Endothelial cell of umbilical vein (primary cell): ENCODE measurements around the gene KMT5B. TPM values are rescaled to one million over a fixed set of nuclear protein-coding genes. Genes with fewer than 3 reads are reported as not detected.

Source experiments
- BruUV-seq: library from RNA; stranded (reverse); fragments of 400-500 nt; replicated peaks from 2 replicates; lab custom pipeline; 2021; lab: Mats Ljungman, UMichigan
- CTCF ChIA-PET: fragments of 300-600, 350-600 bp; sonication (Branson Sonifier 250); formaldehyde crosslinking; loops from one replicate; lab custom pipeline; 2021; ENCODE audit warnings: antibody characterized with exemption, inconsistent platforms; lab: Charles Lee
- POLR2A ChIA-PET: fragments of 300-600, 350-600 bp; sonication (Branson Sonifier 250); formaldehyde crosslinking; loops from one replicate; lab custom pipeline; 2021; ENCODE audit warnings: antibody characterized with exemption, inconsistent platforms; lab: Charles Lee
- DNase-seq: peaks from one replicate; pipeline ENCODE4 v3.0.0-alpha.2; 2011; ENCODE audit warnings: low read depth, low spot score
- FAIRE-seq: peaks from 2 replicates; lab custom pipeline; 2011; peaks lifted over from hg19 to GRCh38; lab: Jason Lieb, UNC
- H2AFZ ChIP-seq: 2 replicates; pipeline ENCODE4 v1.6.0; 2012; ENCODE audit warnings: low read depth, low read length, control low read depth, inconsistent platforms
- H3K27ac ChIP-seq: 2 replicates; pipeline ENCODE4 v1.5.1; 2011; ENCODE audit warnings: low read depth, mild to moderate bottlenecking, control low read depth, low read length, moderate library complexity; ENCODE audit not compliant: insufficient read depth
- H3K27me3 ChIP-seq, 2 experiments: 2 replicates each; pipeline versions ENCODE4 v1.6.0 to v1.6.1; 2011; ENCODE audit warnings: low read length in 2 of 2, mixed read lengths in 1 of 2; ENCODE audit not compliant: control insufficient read depth in 2 of 2, insufficient read depth in 2 of 2
- H3K36me3 ChIP-seq, 2 experiments: 2 replicates in 1 of 2; 3 replicates in 1 of 2; pipeline ENCODE4 v1.5.1; 2011; ENCODE audit warnings: low read length in 2 of 2, mild to moderate bottlenecking in 1 of 2, moderate library complexity in 1 of 2; ENCODE audit not compliant: control insufficient read depth in 2 of 2, insufficient read depth in 2 of 2; ENCODE audit errors: extremely low read depth in 1 of 2
- H3K4me1 ChIP-seq: 3 replicates; pipeline ENCODE4 v1.5.1; 2011; ENCODE audit warnings: mild to moderate bottlenecking, low read length; ENCODE audit not compliant: control insufficient read depth, insufficient read depth; ENCODE audit errors: extremely low read depth
- H3K4me2 ChIP-seq: 2 replicates; pipeline ENCODE4 v1.6.1; 2011; ENCODE audit warnings: low read length, control low read depth, mixed read lengths; ENCODE audit not compliant: insufficient read depth
- H3K4me3 ChIP-seq, 3 experiments: fragments of 200-600 bp in 1 of 3; sonication (generic), shearing (Covaris generic) in 1 of 3; replicated peaks in 1 of 3; 2 replicates each; pipeline ENCODE4 v1.5.1; 2011 to 2016; ENCODE audit warnings: control low read depth in 3 of 3, low read length in 3 of 3, mild to moderate bottlenecking in 2 of 3, inconsistent platforms in 1 of 3, low read depth in 1 of 3, moderate library complexity in 1 of 3; ENCODE audit not compliant: insufficient read depth in 1 of 3
- H3K79me2 ChIP-seq: 2 replicates; pipeline ENCODE4 v1.6.0; 2012; ENCODE audit warnings: low read length, inconsistent platforms; ENCODE audit not compliant: control insufficient read depth, insufficient read depth
- H3K9ac ChIP-seq: replicated peaks from 2 replicates; pipeline ENCODE3; 2011; ENCODE audit warnings: low read length, control low read depth; ENCODE audit not compliant: insufficient read depth; ENCODE audit errors: extremely low read depth
- H3K9me1 ChIP-seq: replicated peaks from 3 replicates; pipeline ENCODE4 v1.6.0; 2011; ENCODE audit warnings: mild to moderate bottlenecking, low read length; ENCODE audit not compliant: control insufficient read depth, insufficient read depth; ENCODE audit errors: extremely low read depth
- H3K9me3 ChIP-seq: replicated peaks from 2 replicates; pipeline ENCODE4 v1.5.1; 2012; ENCODE audit warnings: low read length, inconsistent platforms; ENCODE audit not compliant: control insufficient read depth, insufficient read depth
- H4K20me1 ChIP-seq: replicated peaks from 2 replicates; pipeline ENCODE3; 2011; ENCODE audit warnings: mild to moderate bottlenecking, low read length; ENCODE audit not compliant: control insufficient read depth, insufficient read depth; ENCODE audit errors: extremely low read depth
- EZH2 ChIP-seq: IDR thresholded peaks from 2 replicates; pipeline ENCODE4 v1.6.1; 2012; ENCODE audit warnings: borderline replicate concordance, low read depth, mild to moderate bottlenecking, moderate library complexity, low read length, inconsistent platforms; ENCODE audit not compliant: severe bottlenecking
- FOS ChIP-seq: IDR thresholded peaks from 2 replicates; pipeline ENCODE4 v1.6.1; 2011; ENCODE audit warnings: mild to moderate bottlenecking, low read length, moderate library complexity, borderline replicate concordance; ENCODE audit not compliant: insufficient read depth
- GATA2 ChIP-seq: IDR thresholded peaks from 2 replicates; pipeline ENCODE4 v1.7.0; 2011; ENCODE audit warnings: low read depth, mild to moderate bottlenecking, moderate library complexity, mixed read lengths, low read length; ENCODE audit not compliant: insufficient read length, insufficient read depth
- JUN ChIP-seq: IDR thresholded peaks from 2 replicates; pipeline ENCODE4 v1.6.1; 2011; ENCODE audit warnings: borderline replicate concordance, low read depth; ENCODE audit not compliant: insufficient read length, insufficient read depth
- MYC ChIP-seq: IDR thresholded peaks from one replicate; pipeline ENCODE4 v1.6.1; 2011; ENCODE audit warnings: mild to moderate bottlenecking, low read depth, low read length
- POLR2A ChIP-seq: IDR thresholded peaks from 2 replicates; pipeline ENCODE4 v1.6.1; 2012; ENCODE audit warnings: low read depth, mild to moderate bottlenecking, control low read depth, low read length
- POLR2AphosphoS5 ChIP-seq: IDR thresholded peaks from 2 replicates; pipeline ENCODE4 v1.6.1; 2012; ENCODE audit warnings: low read depth, mild to moderate bottlenecking, control low read depth, low read length, moderate library complexity; ENCODE audit not compliant: insufficient read depth
- dilution Hi-C: fragments of 300-500 bp; cut with MboI; formaldehyde crosslinking; loops from one replicate; pipeline ENCODE4 v1.15.0; 2019; ENCODE audit warnings: low sequenced_read_pairs; ENCODE audit not compliant: extremely low pct_ligation_motif_present
- intact Hi-C: fragments of 100-400 bp; cut with micrococcal nuclease; formaldehyde crosslinking; loops from one replicate; pipeline ENCODE4 v1.10.0; 2022
- polyA plus RNA-seq, 4 experiments: library from polyadenylated mRNA; depleted of rRNA in 3 of 4; stranded (reverse) in 3 of 4; unstranded in 1 of 4; fragments of >200 nt; gene quantifications; 2 replicates each; pipeline versions ENCODE4 v1.2.1 to v1.2.3, GENCODE V29; 2011 to 2012; ENCODE audit warnings: missing spikeins in 1 of 4
- total RNA-seq: library from RNA; stranded (reverse); gene quantifications from 2 replicates; pipeline ENCODE4 v1.2.3, GENCODE V29; 2021
- TF ChIP-seq, protein P1 (sequence below), 2 donors: IDR thresholded peaks; 1 replicate in 1 of 2; 2 replicates in 1 of 2; pipeline ENCODE4 v1.5.1; 2011; ENCODE audit warnings: low read length in 2 of 2, mild to moderate bottlenecking in 2 of 2, moderate library complexity in 2 of 2, control low read depth in 1 of 2, inconsistent platforms in 1 of 2, low read depth in 1 of 2; ENCODE audit not compliant: insufficient read depth in 1 of 2; ENCODE audit errors: extremely low read depth in 1 of 2
- TF ChIP-seq, protein P2 (sequence below): IDR thresholded peaks from 2 replicates; pipeline ENCODE4 v1.6.1; 2011; ENCODE audit not compliant: insufficient read depth, insufficient read length

KMT5B gene
- total and polyA plus RNA-seq, 2 donors (not counting 3 experiments of a cell fraction or from before 2014, with no cell fraction given): 10.1 to 36.3 TPM

DNA sequence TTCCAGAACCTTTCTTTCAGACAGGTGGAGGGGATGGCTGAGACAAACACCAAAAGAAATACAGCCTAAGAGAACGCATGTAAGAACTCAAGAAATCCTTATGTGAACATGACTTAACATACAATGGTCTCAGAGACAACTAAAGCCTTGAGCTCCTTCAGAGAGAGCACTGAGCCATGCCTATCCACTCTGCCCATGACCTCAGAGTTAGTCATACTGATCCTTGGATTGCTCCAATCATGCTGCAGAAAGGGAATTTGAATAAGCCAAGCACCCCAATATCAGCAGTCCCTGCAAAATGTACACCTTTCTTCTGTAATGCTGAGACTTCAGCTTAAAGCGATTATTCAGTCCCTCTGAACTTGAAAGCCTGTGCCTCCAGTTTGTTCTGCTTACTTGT lies 48.7 kb downstream of the KMT5B start:
- no peak for DNase-seq
- no peak overlapping the region for H3K4me3 ChIP-seq
- no peak overlapping the region for H3K4me2 ChIP-seq
- H3K9ac ChIP-seq: no peak overlapping the region
- CTCF ChIA-PET: interaction anchor here (1.0 kb wide), 1 partner anchor 13 kb away, joined by 3 read pairs; no protein-coding TSS in a partner anchor
- no peak overlapping the region for H3K27ac ChIP-seq
- dilution Hi-C loops (no loop called here), intact Hi-C loops (no loop called here)
- TF ChIP-seq FOS (peak; percentile 49), POLR2AphosphoS5 (no peak), JUN (no peak)
- H4K20me1 ChIP-seq: no peaks in the 10 kb centered on the region
- no peaks in the 10 kb centered on the region for H3K9me1 ChIP-seq
- POLR2A ChIA-PET: interaction anchor here (0.5 kb wide), 1 partner anchor 125 kb away, joined by 7 read pairs; no protein-coding TSS in a partner anchor
- no peak for FAIRE-seq
- no peaks in the 10 kb centered on the region for H3K9me3 ChIP-seq
- peaks cover 10 to 22% of the 10 kb centered on the region in 2 experiments for H3K36me3 ChIP-seq
- H2AFZ ChIP-seq: no peak overlapping the region
- BruUV-seq: no TSS peak
- H3K4me1 ChIP-seq: no peaks in the 10 kb centered on the region
- H3K79me2 ChIP-seq: no peaks in the 10 kb centered on the region
- no peaks in the 10 kb centered on the region for H3K27me3 ChIP-seq

DNA sequence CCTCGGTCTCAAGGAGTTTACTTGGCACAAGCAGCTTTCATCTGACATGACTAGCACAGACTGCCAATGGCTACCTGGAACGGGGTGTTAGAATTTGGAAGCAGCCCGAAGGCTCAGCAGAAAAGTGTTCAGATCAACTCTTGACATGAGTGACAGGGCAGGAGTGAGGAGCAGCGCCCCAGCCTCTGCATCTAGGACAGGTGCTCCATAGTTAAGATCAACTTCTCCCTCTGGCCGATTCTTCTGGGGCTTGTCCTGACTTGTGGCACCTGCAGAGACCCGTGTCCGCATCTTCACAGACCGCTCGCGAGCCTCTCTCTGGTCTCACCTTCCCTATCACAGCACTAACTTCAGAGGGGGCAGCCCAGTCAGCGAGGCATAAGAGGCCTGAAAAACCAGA lies 49.4 kb downstream of the KMT5B start:
- ChIA-PET CTCF (interaction anchor here (1.0 to 1.3 kb wide), 2 partner anchors 12 kb away, joined by 3 read pairs; no protein-coding TSS in a partner anchor), POLR2A (interaction anchor here (0.5 kb wide), 1 partner anchor 124 kb away, joined by 7 read pairs; no protein-coding TSS in a partner anchor)
- intact Hi-C loops: no loop called here
- no peak for FAIRE-seq
- Histone ChIP-seq H3K4me3 (no peak overlapping the region), H3K27me3 (no peaks in the 10 kb centered on the region), H3K9me3 (no peaks in the 10 kb centered on the region), H2AFZ (no peak overlapping the region), H3K4me1 (no peaks in the 10 kb centered on the region), H3K36me3 (peaks cover 9 to 23% of the 10 kb centered on the region in 2 experiments), H3K27ac (no peak overlapping the region), H3K4me2 (no peak overlapping the region), H3K79me2 (no peaks in the 10 kb centered on the region), H3K9me1 (no peaks in the 10 kb centered on the region), H4K20me1 (no peaks in the 10 kb centered on the region), H3K9ac (no peak overlapping the region)
- BruUV-seq: no TSS peak
- no peak for DNase-seq
- TF ChIP-seq, protein P1, sequence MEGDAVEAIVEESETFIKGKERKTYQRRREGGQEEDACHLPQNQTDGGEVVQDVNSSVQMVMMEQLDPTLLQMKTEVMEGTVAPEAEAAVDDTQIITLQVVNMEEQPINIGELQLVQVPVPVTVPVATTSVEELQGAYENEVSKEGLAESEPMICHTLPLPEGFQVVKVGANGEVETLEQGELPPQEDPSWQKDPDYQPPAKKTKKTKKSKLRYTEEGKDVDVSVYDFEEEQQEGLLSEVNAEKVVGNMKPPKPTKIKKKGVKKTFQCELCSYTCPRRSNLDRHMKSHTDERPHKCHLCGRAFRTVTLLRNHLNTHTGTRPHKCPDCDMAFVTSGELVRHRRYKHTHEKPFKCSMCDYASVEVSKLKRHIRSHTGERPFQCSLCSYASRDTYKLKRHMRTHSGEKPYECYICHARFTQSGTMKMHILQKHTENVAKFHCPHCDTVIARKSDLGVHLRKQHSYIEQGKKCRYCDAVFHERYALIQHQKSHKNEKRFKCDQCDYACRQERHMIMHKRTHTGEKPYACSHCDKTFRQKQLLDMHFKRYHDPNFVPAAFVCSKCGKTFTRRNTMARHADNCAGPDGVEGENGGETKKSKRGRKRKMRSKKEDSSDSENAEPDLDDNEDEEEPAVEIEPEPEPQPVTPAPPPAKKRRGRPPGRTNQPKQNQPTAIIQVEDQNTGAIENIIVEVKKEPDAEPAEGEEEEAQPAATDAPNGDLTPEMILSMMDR (IDR thresholded peaks at IDR 0.05; ENCODE audit: extremely low read depth in 1 of 2, insufficient read depth in 1 of 2, low read depth in 1 of 2, low read length in 2 of 2): no peak
- TF ChIP-seq POLR2AphosphoS5: no peak
- TF ChIP-seq FOS: no peak
- TF ChIP-seq GATA2: no peak
- TF ChIP-seq MYC: no peak
- no peak for TF ChIP-seq JUN
- no peak for TF ChIP-seq POLR2A
- no peak for TF ChIP-seq EZH2
- TF ChIP-seq, protein P2, sequence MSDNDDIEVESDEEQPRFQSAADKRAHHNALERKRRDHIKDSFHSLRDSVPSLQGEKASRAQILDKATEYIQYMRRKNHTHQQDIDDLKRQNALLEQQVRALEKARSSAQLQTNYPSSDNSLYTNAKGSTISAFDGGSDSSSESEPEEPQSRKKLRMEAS: no peak
- dilution Hi-C loops: no loop called here
